Hematopoietic multipotent progenitor cell (in vitro differentiated cells): ENCODE data around the gene PLSCR1. TPM values are rescaled to one million over a fixed set of nuclear protein-coding genes. Genes with fewer than 3 reads are reported as not detected.
A peak's percentile ranks its signal among the peaks of the same experiment; 100 is the strongest.
"Not testable (repeated sequence)": the region's sequence is repeated elsewhere in the genome, so short reads cannot be mapped to it uniquely, and the experiment has no call there.

Experiments
- DNase-seq, 3 donors: peaks; one replicate each; pipeline ENCODE4 v3.0.0-alpha.2; 2011 to 2015; ENCODE audit warnings: low read depth in 2 of 3, low spot score in 2 of 3
- small RNA-seq: library from RNA; depleted of rRNA; stranded (forward); fragments of <200 nt; gene quantifications from one replicate; pipeline ENCODE3, GENCODE V24; 2012
- total RNA-seq: library from RNA; depleted of rRNA; stranded (reverse); fragments of >200 nt; gene quantifications from one replicate; pipeline ENCODE4 v1.2.3, GENCODE V29; 2012

The PLSCR1 gene
- total RNA-seq, 1 donor: 45.0 TPM

DNA sequence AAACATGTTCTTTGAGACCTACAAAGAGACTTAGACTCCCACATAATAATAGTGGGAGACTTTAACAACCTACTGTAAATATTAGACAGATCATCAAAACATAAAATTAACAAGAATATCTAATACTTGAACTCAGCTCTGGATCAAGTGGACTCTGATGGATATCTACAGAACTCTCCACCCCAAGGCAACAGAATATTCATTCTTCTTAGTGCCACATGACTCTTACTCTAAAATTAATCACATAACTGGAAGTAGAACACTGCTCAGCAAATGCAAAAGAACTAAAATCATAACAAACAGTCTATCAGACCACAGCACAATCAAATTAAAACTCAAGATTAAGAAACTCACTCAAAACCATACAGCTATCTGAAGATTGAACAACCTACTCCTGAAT is 59.1 kb downstream of the PLSCR1 start:
- no peak for DNase-seq

DNA sequence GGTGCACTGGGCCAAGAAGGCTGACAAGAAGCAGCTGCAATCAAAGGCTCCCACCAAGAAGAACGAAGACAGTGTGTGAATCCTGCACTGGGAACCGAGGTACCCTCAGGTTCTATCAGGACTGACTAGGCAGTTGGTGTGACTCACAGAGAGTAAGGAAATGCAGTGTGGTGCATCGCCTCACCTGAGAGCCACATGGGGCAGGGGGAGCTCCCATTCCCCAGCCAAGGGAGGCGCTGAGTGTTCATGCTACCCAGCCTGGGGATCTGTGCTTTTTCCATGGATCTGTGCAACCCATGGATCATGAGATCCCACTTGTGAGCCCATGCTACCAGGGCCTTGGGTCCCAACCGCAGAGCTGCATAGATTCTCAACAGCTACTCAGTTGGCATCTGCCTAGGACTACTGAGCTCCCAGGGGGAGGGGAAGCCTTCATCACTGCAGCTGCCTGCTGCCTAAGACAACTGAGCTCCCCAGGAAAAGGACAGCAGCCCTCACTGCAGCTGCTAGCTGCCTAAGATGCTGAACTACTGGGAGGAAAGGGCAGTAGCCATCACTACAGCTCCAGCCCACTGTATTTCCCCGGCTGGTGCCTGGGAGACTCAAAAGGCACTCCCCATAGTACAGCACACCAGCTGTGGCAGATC is 68.2 kb downstream of the PLSCR1 start:
- DNase-seq: no peak

DNA sequence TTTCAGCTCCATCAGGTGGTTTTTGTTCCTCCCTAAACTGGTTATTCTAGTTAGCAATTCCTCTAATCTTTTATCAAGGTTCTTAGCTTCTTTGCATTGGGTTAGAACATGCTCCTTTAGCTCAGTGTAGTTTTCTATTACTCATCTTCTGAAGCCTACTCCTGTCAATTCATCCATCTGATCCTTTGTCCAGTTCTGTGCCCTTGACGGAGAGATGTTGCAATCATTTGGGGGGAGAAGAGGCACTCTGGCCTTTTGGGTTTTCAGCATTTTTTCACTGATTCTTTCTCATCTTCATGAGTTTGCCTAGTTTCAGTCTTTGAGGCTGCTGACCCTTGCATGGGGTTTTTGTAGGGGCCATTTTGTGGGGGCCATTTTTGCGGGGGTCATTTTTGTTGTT is 69.4 kb downstream of the PLSCR1 start:
- DNase-seq: not testable (repeated sequence)

- DNase-seq: no peak
Measured at GRCh38 chr3:146473726-146474125, 70.7 kb downstream of the PLSCR1 start.

- DNase-seq: no peak
Measured at GRCh38 chr3:146472611-146473010, 71.8 kb downstream of the PLSCR1 start.

DNA sequence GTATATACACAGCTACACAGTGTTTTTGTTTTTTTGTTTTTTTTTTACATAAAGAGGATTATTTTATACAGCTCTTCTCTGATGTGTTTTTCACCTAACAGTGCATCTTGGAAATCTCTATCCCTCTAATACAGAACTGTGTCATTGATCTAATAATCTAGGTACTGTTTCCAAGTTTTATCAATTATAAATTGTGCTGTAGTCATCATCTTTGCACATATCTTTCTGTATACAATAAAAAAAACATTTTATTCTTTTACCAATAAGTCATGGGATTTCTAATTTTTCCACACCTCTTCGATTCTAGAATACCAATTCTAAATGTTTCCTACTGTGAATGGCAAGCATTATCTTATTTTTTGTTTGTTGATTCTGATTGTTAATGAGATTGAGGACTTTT is 73.4 kb downstream of the PLSCR1 start:
- no peak for DNase-seq

GRCh38 chr3:146470425-146470990 is 73.9 kb downstream of the PLSCR1 start:
- no peak for DNase-seq

- peak; percentile 32 to 84 (median 70) for DNase-seq
Measured at GRCh38 chr3:146469150-146470017, 75.0 kb downstream of the PLSCR1 start, which contains the start of gene PLSCR2. TSS of gene PLSCR2 (minus strand) at chr3:146469561. CDS start at chr3:146459904, 9,657 bp downstream.

DNA sequence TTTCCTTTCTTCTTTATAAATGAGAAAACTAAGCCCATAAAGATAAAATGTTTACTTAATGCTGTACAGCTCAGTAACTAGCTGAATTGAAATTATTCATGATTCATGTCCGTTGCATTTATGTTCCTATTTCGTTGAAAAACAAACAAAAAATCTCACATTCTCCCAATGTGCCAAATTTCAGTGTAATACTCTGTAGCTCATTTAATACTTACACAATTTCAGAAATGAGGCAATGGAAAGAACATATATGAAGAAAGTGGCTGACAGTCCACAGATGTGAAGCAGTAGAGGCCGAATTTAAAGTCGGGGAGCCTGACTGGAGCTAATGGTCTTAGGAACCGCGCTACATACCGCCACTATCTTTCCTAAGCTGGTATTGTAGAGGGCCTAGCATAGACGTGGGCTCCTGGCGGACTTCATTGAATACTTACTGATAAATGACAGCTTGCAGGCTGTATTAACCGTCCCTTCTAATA is 75.7 kb downstream of the PLSCR1 start:
- DNase-seq: no peak

DNA sequence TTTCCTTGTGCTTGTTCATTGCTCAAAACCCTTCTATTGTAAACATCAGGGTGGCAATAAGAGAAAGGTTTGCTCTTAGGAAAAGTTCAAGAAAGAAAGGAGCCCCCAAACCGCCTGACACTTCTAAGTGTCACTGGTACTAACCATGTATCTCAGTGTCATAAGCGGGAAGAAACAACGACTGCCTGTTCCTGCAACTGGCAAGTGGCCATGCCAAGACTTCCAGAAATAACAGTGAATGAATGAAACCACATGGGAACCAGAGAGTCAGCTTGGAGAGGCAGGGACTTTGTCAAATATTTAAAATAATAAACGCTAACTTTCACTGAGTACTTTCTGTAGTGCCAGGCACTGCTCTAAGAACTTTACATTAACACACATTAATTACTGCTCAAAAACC is 76.2 kb downstream of the PLSCR1 start:
- no peak for DNase-seq

GRCh38 chr3:146466604-146467003 is 77.8 kb downstream of the PLSCR1 start:
- no peak for DNase-seq

GRCh38 chr3:146465693-146466465 is 78.5 kb downstream of the PLSCR1 start:
- no peak for DNase-seq

Small RNA genes within 50 kb of the gene (small RNA-seq; reads per million reads assigned to genes)
- gene RNU6-428P: not detected

Other genes starting within 250 kb of the PLSCR1 start
- not detected for gene PLSCR2, start 75.0 kb downstream of the PLSCR1 start, total RNA-seq
- gene PLSCR5, start 60.7 kb upstream of the PLSCR1 start, total RNA-seq: not detected